GM19193 (cell line): ENCODE data around the gene FAM20C.

Source experiments
- POLR2A ChIP-seq: IDR thresholded peaks from 4 replicates; pipeline ENCODE4 v1.6.1; 2011; ENCODE audit not compliant: insufficient read depth, insufficient read length; ENCODE audit errors: extremely low read depth

FAM20C gene

GRCh38 chr7:176786-177459, 15.4 kb upstream of the FAM20C start:
- TF ChIP-seq POLR2A = no peak

- no peak for TF ChIP-seq POLR2A
Observed at GRCh38 chr7:178444-178843, 13.9 kb upstream of the FAM20C start.

DNA sequence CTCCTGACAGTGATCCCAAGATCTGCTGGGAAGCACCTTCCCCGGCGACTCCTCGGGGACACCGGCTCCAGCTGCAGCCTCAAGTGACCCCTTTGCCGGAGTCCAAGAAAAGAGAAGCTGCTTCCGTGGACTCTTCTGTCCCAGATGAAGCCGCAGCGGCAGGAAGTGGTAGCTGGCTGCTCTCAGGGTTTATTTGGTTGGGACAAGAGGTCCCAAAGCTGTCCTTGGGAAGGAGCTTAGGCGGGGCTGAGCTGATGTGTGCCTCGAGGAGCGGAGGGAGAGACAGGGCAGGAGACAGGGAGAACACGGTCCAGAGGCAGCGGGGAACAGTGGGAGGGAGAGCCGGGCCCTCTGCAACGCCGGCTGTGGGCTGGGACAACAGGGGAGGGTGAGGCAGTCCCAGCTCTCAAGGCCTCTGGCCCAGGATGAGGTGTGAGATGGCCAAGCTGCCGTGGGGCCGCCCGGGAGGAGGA, 13.1 kb upstream of the FAM20C start:
- TF ChIP-seq POLR2A = no peak

DNA sequence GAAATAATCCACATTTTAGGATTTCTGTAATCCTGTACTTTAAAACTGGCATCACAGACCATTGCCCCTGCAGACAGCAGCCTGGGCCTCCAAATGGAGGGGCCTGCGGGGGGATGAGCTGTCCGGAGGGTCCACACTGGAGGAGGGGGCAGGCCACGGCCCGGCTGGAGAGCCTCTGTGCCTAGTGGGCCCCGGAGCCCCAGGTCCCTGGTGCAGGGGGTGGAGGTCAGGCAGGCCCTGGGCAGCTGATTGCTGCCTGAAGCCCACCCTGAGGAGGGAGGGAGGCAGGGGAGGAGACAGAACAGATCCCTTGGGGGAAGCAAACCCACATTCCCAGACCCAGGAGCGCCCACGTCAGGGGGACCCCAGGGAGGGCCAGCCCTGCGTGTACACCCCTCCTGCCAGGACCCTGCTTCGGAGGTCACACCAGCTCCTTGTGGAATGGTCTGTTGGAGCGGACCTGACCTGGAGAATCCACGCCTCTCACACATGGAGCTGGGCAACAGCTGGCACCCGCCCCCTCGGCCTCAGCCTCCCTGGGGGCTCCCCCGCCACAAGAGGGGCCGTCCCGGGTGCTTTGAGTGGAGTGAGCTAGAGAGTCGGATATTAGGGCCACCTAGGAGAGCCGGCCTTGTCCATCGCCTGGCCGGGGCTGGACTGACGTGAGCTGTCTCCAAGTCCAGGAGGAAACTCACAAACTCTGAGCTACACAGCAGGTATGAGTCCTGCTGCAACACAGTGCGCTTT, 12.2 kb upstream of the FAM20C start:
- no peak for TF ChIP-seq POLR2A

DNA sequence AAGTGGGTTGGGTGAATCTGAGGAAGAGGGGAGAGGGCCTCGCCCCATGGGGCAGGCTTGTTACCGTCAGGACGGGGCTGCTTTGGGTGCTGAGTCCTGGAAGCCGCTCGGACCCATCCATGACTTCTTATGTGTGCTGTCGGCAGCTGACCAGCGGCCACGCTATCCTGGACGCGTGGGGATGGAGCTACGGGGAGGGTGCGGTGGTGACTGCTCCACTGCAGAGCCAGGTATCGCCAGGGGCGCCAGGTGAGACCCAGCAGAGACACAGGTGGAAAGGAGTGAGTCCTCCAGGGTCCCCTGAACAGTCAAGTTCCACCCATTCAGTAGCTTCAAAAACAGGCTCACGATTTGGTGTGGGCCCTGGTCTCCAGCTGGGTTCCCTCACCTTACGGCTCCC, 10.6 kb upstream of the FAM20C start:
- TF ChIP-seq POLR2A = no peak

DNA sequence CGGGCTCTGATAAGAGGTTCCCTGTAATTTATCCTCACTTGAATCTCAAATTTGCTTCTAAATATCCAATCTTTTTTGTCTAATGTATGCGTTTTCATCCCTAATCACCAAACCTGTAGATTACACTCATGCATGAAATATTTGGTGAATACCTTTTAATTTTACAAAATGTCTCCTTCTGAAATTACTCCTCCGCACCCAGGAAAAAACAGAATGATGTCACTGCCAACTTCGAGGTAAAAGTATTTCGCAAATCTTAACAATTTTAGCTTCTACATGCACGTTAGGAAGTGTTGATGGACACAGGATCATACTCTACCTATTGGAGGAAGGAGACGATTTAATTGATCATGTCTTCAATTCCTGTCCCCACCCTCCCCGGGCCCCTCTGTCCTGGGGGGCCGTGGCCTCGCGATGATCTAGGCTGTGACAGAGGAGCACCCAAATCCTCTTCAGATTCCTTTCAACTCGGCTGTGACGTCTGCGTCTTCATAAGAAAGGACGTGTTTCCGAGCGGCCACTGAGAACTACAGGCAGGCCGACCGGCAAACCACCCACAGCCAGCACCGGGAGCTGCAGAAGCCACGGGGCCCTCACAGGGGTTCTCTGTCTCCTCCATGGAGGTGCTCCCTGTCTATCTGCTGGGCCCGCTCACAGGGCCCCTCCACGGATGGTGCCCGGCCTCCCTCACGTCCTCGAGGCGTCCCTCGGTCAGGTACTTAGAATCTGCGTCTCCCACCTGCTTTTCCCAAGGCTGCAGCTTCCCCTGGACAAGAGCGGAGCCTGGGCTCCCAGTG, 8.7 kb upstream of the FAM20C start:
- no peak for TF ChIP-seq POLR2A

DNA sequence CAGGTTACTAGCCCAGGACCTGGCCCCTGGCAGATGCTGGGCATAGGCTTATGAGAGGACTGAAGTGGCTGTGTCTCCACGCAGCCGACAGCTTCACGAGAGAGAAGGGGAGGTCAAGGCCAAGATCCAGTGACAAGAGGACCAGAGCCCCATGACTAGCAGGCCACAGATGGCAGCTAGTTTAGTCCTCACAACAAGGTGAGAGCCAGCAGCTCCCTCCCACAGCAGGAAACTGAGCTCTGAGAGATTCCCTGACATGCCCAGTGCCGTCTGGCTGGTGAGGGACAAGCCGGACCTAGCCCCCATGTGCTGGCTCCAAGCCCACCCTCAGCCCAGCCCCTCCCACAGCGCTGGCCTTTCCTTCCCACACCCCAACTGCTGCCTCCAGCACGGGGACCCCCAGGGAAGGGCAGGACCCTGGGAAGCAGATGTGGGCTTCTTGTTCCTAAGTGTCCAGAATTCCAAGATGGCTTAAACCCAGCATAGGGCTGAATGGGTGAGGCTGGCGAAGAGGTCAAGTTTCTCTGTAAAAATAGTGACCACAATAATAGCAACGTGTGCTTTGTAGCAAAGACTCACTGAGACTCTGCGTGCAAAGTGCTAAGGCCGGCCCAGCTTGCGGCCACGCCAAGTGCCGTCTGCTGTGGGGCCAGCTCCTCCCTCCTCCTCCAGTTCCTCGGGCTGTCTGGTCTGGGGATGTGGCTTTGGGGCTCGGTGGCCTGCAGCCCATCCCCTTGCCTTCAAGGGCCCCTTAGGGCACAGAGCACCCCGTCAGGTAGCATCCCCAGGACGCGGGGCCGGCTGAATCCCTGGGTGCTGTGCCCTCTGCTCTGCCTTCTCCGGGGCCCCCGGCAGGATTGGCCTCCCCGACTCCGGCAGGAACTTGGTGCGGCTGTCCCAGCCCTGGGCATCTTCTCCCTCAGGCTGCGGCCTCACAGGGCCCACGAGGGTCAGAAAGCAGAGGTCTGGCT, 7.8 kb upstream of the FAM20C start:
- no peak for TF ChIP-seq POLR2A

DNA sequence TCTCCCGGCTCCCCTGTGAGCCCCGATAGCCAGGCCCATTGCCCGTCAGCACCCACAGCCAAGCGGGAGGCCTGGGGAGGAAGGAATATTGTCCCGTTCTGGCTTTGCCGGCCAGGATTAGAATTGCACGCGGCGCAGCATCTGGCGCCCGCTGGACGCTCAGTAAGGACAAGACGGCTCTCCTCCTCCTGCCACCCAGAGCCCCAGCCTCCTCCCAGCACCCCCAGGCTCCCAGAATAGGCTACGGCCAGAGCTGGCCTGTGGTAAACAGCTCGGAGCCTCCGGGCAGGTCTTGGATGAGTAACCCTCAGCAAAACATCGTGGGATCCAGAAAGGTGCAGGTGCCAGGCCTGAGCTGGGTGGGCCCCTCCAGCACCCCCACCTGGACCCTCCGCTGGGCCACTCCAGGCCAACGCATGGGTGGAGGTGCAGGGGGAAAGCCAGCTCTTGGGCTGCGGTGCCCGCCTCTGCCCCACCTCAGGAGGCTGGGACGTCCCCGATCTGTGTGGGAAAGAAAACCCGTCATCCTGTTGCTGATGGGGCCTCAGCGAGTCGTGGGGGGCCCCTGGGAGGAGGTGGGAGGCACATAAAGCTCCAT, 5.8 kb upstream of the FAM20C start:
- no peak for TF ChIP-seq POLR2A

DNA sequence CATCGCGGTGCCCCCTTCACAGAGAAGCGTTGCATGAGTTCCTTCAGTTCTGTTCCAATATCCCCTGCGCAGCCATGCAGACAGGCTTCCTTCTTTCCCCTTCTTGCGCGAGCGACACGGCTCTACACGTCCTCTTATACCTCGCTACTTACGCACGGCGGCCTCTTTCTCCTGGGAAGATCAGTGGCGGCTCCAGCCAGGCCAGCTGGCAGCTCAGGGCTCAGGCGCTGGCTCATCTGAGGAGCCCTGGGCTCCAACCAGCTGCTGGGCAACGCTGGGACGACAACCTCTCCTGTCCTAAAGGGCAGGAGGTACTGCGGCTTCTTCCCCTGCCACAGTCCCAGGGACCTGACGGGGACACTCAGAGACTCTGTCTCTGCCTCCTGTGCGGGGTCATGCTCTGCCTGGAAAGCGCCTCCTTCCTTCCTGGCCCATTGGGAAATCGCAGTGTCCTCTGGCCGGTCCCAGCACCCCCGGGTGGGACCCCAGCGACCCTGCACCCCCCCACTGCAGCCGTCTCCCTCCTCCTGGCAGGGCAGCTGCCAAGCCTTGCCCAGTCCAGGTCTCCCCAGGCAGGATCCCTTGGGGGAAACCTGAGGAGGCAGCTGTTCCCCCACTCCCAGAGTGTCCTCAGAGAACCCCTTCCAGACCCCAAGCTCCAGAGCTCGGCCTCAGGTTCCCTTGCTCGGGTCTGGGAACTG, 5.0 kb upstream of the FAM20C start:
- TF ChIP-seq POLR2A = no peak

DNA sequence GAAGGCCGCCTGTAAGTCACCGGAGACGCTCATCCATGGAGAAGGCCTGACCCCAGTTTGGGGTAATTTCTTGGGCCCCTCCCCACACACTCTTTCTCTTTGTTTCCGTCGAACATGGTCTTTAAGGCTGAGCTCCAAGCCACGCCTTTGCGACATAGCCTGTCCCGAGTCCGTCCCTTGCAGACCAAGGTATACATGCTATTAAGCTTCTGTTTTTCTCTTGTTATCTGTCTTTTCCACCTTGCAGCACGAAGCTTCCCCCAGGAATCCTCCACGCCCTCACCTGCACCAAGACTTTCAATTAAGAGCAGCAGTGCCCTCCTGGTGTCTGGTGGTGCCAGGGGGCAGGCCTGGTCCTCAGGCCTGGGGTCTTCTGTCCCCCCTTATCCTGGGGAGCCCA, 4.2 kb upstream of the FAM20C start:
- TF ChIP-seq POLR2A = no peak

DNA sequence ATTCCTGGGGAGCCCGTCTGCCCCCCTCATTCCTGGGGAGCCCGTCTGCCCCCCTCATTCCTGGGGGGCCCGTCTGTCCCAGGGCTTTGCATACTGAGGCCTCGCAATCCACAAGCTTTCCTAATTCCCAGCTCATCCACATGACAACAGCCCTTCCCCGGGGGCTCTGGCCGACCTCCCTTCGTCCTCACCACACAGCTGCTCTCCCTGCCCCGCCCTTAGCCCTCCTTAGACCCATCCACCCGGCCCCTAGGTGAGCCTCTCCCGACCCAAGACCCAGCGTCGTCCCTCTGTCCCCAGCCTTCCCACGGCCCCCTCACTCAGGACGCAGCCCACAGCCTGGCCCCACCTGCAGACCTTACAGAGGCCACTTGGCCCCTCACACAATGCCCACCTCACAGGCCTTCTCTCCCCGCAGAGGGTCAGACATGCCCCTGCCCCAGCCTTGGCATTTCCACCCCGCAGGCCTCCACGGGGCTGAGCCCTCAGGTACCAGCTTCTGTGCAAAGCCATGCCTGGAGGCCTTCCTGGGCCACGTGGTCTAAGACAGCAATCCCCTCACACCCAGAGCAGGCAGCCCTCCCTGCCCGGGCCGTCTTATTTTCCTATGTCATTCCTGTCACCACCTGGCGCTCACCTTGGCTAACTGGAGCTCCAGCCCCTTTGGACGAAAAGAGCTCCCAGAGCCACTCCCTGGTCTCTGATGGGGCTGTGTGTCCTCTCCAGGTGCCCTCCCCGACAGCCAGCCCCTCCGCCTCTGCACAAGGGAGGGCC, 3.5 kb upstream of the FAM20C start:
- no peak for TF ChIP-seq POLR2A

- no peak for TF ChIP-seq POLR2A
Observed at GRCh38 chr7:189719-190118, 2.7 kb upstream of the FAM20C start.

GRCh38 chr7:190196-190595, 2.2 kb upstream of the FAM20C start:
- no peak for TF ChIP-seq POLR2A
